Measurements from ENCODE around the gene CD8B2.

DNA sequence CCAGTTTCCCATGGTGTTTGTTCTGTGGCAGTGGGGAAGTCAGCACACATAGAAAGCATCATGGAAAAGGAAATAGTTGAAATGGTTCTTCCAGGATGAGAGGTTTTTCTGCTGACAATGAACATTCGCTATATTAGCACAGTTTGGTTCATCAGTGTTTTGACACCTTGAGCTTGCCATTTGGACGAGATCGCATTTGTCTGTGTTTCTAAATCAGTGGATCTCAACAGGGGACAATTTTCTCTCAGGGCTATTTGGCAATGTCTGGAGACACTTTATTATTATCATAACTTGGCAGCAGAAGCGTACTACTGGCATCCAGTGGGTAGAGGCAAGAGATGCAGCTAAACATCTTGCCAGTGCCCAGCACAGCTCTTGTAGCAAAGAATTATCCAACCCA lies 74.6 kb downstream of the CD8B2 start:
- TF ChIP-seq SPI1 (IDR thresholded peaks at IDR 0.05; ENCODE audit: low read depth, low read length) (no peak), TAF1 (IDR thresholded peaks at IDR 0.05; ENCODE audit: low read depth, low read length) (no peak), POLR2AphosphoS5 (IDR thresholded peaks at IDR 0.05; ENCODE audit: low read depth, low read length) (no peak)

Measured in GM12891 (cell line).